HG03432 (cell line): Measurements from ENCODE around the gene RANBP10.

Source experiments
- ATAC-seq: cut with Tn5 transposase; IDR thresholded peaks from one replicate; pipeline ENCODE4 v1.9.1; 2021; ENCODE audit warnings: mild to moderate bottlenecking, moderate library complexity; ENCODE audit not compliant: unreplicated experiment

The RANBP10 gene

GRCh38 chr16:67828651-67829050 lies 22.3 kb upstream of the RANBP10 start:
- ATAC-seq: no peak

DNA sequence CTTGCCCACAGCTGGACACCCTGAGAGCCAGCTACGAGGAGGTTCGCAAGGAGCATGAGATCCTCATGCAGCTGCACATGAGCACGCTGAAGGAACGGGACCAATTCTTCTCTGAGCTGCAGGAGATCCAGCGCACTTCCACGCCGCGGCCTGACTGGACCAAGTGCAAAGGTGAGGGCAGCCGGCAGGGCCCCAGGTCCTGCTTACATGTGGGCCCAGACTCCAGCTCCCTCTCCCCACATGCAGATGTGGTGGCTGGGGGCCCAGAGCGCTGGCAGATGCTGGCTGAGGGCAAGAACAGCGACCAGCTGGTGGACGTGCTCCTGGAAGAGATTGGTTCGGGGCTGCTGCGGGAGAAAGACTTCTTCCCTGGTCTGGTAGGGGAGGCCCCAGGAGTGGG lies 19.5 kb upstream of the RANBP10 start:
- no peak for ATAC-seq

- no peak for ATAC-seq
These were observed 18.8 kb upstream of the RANBP10 start for GRCh38 chr16:67825119-67825518.

DNA sequence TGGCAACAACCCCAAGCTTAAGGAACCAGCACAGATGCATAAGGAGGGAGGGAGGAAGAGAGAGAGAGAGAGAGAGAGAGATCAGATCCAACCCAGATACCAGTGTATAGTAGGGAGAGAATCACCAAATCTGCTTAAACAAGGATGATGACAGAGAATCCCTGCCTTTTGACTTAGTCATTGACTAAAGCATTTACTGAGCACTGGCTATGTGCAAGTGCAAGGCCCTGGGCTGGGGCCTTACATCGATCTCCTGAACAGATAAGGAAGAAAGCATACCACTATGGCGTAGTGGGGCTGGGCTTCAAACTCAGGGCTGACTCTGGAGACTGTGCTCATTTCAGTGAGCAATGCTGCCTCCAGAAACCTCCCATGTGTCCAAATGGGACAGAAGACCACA lies 16.2 kb upstream of the RANBP10 start:
- no peak for ATAC-seq

DNA sequence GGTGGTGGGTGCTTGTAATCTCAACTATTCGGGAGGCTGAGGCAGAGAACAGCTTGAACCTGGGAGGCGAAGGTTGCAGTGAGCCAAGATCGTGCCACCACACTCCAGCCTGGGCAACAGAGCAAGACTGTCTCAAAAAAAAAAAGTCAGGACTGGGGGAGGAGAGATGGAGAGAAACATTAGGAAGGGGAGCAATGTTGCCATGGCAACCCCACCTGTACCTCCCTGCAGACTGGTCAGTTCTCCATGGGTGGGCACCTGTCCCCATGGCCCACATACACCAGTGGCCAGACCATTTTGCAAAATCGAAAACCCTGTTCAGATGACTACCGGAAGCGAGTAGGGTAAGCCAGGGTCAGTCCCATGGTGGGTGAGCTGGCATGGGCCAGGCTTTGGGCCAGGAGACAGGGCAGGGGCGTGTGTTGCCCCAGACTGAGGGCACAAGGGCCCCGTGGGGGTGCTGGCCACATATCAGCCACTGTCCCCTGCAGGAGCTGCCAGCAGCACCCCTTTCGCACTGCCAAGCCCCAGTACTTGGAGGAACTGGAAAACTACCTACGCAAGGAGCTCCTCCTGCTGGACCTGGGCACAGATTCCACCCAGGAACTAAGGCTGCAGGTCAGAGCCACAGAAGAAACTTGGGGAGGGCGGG lies 14.4 kb upstream of the RANBP10 start:
- ATAC-seq: no peak

- ATAC-seq: no peak
These were observed 8.2 kb upstream of the RANBP10 start for GRCh38 chr16:67814567-67814966.

GRCh38 chr16:67811899-67812298 lies 5.5 kb upstream of the RANBP10 start:
- ATAC-seq: no peak

DNA sequence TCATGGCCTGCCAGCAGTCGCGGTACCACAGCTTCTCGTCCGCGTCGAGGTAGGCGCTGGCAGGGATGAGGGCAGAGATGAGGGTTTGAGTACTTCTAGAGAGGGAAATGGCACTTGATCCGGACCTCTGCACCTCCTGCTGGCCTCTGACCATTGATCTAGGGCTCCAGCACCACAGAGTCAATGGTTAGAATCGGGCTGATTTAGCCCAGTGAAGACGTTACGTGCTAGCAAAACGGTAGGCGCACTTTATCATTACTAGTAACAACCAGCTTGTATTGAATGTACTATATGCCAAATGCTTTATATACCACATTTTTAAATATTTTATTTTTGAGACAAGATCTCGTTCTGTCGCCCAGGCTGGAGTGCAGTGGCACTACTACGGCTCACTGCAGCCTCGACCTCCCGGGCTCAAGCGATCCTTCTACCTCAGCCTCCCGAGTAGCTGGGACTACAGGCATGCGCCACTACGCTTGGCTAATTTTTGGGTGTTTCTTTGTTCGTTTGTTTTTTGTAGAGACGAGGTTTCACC lies 855 bp upstream of the RANBP10 start:
- ATAC-seq: no peak

GRCh38 chr16:67805718-67806427 lies 487 bp downstream of the RANBP10 start:
- ATAC-seq: no peak

DNA sequence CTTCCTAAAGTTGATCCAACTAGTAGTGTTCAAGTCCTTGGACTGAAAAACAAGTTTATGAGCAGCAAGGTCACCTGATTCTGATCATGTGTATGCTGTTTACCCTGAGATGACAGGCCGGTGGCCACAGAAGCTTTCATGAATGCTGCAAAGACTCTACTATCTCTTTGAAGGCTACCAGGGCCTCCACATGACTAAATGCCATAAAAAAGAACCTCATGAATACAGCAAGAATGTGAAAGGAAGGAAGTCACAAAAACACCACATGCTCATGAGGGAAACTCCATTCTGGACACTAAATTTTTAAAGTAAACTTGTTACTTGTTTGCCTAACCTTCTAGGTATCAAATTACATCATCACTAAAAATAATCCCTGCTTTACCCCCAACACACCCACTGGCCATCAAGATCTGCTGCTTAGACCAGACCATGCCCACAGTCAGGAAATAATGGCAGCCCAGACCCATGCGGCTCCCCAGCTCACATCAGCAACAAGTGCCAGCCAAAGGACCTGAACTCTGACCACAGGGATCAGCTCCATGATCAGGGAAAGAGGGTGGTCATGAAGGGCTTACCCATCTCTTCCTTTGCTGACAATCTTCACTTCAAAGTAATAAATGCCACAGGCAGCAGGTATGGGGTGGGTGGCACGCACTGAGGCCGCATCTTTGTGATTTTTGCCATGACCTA lies 1.4 kb downstream of the RANBP10 start:
- ATAC-seq: no peak

DNA sequence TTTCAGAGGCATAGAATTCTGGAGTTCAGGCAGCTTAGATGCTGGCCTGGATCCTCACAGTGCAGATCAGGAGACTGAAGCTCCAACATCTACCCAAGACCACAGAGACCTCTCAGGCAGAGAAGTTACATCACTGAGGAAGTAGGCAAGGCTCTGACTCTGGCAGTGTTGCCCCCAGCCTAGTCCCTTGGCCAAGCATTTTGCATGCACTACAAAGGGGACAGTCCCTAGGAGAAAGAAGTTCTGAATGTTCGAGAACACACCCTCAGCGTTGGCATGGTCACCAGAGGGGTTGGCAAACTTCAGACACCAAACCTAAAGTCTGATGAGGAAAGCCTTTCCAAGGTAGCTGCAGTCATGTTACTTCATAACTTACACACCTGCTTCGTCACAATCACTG lies 2.5 kb downstream of the RANBP10 start:
- no peak for ATAC-seq

DNA sequence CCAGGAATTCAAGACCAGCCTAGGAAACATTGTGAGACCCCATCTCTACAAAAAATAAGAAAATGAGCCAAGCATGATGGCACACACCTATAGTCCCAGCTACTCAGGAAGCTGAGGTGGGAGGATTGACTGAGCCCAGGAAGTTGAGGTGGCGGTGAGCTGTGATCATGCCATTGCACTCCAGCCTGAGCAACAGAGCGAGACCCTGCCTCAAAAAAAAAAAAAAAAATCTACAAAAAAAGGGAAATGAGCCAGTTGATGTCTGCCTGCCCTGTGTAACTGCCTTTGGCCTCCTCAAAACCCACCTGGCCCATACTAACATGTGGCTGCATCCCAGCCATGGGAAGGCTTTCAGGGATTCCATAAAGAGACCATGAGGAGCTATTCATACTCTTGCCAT lies 4.5 kb downstream of the RANBP10 start:
- ATAC-seq: no peak

- no peak for ATAC-seq
These were observed 5.1 kb downstream of the RANBP10 start for GRCh38 chr16:67801241-67801640.

- ATAC-seq: no peak
These were observed 5.9 kb downstream of the RANBP10 start for GRCh38 chr16:67800338-67800926.

DNA sequence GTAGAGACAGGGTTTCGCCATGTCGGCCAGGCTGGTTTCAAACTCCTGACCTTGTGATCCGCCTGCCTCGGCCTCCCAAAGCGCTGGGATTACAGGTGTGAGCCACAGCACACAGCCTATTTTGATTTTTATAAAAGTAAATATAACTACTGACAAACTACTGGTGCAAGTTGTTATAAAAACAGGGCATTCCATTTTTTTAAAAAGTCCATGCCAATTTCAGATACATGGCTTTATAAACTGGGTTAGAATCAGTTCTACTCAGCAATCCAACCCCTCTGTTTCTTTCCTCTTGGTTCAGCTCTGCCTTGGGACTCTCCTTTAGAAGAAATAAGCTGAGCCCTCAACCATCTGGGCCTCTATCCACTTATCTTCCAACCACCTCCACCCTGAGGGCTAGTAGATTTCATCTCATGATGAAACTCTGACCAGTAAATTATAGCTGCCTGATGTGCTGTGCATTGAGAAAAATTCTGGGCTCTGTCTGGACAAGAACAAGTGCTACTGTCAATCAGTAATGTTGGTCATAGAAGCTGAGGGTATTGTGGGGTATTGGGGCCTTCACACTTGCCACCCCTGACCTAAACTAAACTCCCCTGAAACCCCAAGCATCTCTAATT lies 10.2 kb downstream of the RANBP10 start:
- no peak for ATAC-seq

DNA sequence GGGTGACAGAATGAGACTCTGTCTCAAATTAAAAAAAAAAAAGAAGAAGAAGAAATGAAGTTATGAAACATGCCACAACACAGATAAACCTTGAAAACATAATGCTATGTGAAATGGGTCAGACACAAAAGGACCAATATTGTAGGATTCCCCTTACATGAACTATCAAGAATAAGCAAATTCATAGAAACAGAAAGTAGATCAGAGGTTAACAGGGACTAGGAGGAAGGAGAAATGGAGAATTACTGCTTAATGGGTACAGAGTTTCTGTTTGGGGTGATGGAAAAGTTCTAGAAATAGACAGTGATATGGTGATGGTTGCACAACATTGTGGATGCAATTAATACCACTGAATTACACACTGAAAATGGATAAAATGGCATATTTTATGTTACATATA lies 16.3 kb downstream of the RANBP10 start:
- no peak for ATAC-seq

GRCh38 chr16:67786491-67786890 lies 19.9 kb downstream of the RANBP10 start:
- no peak for ATAC-seq

DNA sequence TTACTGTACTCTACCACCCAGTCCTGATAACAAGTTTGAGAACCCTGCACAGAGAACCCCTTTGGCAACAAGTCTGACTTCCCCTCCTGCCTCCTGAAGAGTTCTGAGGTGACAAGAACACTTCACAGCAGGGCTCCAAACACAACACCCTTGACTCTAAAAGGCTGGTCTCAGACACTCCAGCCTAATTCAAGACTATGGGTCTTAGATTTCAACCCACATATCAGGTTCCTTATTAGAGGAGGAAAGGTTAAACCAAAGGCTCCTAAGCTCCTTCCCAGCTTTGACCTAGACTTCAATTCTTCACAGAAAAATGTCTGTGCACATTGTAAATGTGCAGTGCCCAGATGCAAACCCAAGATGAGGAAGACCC lies 23.0 kb downstream of the RANBP10 start:
- ATAC-seq: no peak

DNA sequence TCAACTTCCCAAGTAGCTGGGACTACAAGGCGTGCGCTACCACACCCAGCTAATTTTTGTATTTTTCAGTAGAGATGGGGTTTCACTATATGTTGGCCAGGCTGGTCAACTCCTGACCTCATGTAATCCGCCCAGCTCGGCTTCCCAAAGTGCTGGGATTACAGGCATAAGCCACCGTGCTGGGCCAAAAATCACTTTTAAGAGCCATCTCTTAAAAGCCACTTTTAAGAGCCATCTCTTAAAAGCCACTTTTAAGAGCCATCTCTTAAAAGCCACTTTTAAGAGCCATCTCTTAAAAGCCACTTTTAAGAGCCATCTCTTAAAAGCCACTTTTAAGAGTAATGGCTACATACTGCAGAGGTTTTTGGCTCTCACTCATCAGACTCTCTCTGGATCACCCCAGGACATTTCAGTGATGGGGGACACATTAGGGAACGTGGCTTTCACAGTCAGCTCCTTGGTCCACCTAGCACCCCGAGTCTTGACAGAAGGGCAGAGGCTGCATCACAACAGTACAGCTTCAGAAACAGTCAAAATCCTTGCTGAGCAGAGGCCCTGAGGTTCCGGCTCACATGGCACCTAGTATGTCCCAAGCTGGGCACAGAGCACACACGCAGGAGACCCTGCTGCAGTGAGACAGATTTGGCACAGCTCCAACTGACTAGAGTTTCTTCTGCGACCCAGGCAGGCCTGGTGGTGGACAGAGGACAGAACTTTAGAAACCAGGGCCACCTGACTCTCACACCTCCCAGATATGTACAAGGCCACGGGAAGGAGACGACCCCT lies 23.6 kb downstream of the RANBP10 start:
- no peak for ATAC-seq

- ATAC-seq: no peak
These were observed 24.8 kb downstream of the RANBP10 start for GRCh38 chr16:67781565-67781921.
